ENCODE results near the gene ANKS6. TPM values are rescaled to one million over a fixed set of nuclear protein-coding genes. Genes with fewer than 3 reads are reported as not detected.
A peak's percentile ranks its signal among the peaks of the same experiment; 100 is the strongest.

Gene ANKS6
- total and polyA plus RNA-seq, 4 donors: 8.0 to 31.3 (median 19.8) TPM

GRCh38 chr9:98728500-98728899, 67.9 kb downstream of the ANKS6 start:
- peaks cover 6% of the 10 kb centered on the region for H3K36me3 ChIP-seq (ENCODE audit: control insufficient read depth, insufficient read depth, low read length)
- 93% methylated on average over 10 of the region's 11 CpGs for WGBS (ENCODE audit: insufficient coverage)
- no peaks in the 10 kb centered on the region for H3K27me3 ChIP-seq (ENCODE audit: control insufficient read depth, insufficient read depth, low read length)
- H3K4me1 ChIP-seq (ENCODE audit: control insufficient read depth, insufficient read depth, low read length): peaks cover 10% of the 10 kb centered on the region
- H3K9me3 ChIP-seq (ENCODE audit: control insufficient read depth, insufficient read depth, low read length): no peaks in the 10 kb centered on the region
- DNase-seq (ENCODE audit: low read depth in 4 of 6, low spot score in 6 of 6): no peak
- H3K4me3 ChIP-seq (ENCODE audit: low read depth, low read length): no peak overlapping the region
- H3K27ac ChIP-seq (ENCODE audit: low read depth, low read length): no peak overlapping the region

GRCh38 chr9:98727428-98727827, 68.9 kb downstream of the ANKS6 start:
- Histone ChIP-seq H3K4me1 (ENCODE audit: control insufficient read depth, insufficient read depth, low read length) (peaks cover 10% of the 10 kb centered on the region), H3K27me3 (ENCODE audit: control insufficient read depth, insufficient read depth, low read length) (no peaks in the 10 kb centered on the region), H3K36me3 (ENCODE audit: control insufficient read depth, insufficient read depth, low read length) (no peaks in the 10 kb centered on the region), H3K9me3 (ENCODE audit: control insufficient read depth, insufficient read depth, low read length) (no peaks in the 10 kb centered on the region), H3K4me3 (ENCODE audit: low read depth, low read length) (no peak overlapping the region), H3K27ac (ENCODE audit: low read depth, low read length) (no peak overlapping the region)
- WGBS (ENCODE audit: insufficient coverage): 63% methylated on average over 7 of the region's 7 CpGs
- peak in 1 of 6 donors; percentile 26 for DNase-seq (ENCODE audit: low read depth in 4 of 6, low spot score in 6 of 6)

GRCh38 chr9:98726735-98727134, 69.6 kb downstream of the ANKS6 start:
- WGBS (ENCODE audit: insufficient coverage): 26% methylated on average over 4 of the region's 5 CpGs
- no peaks in the 10 kb centered on the region for H3K9me3 ChIP-seq (ENCODE audit: control insufficient read depth, insufficient read depth, low read length)
- H3K4me3 ChIP-seq (ENCODE audit: low read depth, low read length): no peak overlapping the region
- no peak overlapping the region for H3K27ac ChIP-seq (ENCODE audit: low read depth, low read length)
- H3K4me1 ChIP-seq (ENCODE audit: control insufficient read depth, insufficient read depth, low read length): peaks cover 10% of the 10 kb centered on the region
- peak in 2 of 6 donors; percentile 63 to 89 for DNase-seq (ENCODE audit: low read depth in 4 of 6, low spot score in 6 of 6)
- H3K27me3 ChIP-seq (ENCODE audit: control insufficient read depth, insufficient read depth, low read length): no peaks in the 10 kb centered on the region
- H3K36me3 ChIP-seq (ENCODE audit: control insufficient read depth, insufficient read depth, low read length): no peaks in the 10 kb centered on the region

- Histone ChIP-seq H3K36me3 (ENCODE audit: control insufficient read depth, insufficient read depth, low read length) (no peaks in the 10 kb centered on the region), H3K4me3 (ENCODE audit: low read depth, low read length) (no peak overlapping the region), H3K9me3 (ENCODE audit: control insufficient read depth, insufficient read depth, low read length) (no peaks in the 10 kb centered on the region), H3K27me3 (ENCODE audit: control insufficient read depth, insufficient read depth, low read length) (no peaks in the 10 kb centered on the region), H3K4me1 (ENCODE audit: control insufficient read depth, insufficient read depth, low read length) (peaks cover 6% of the 10 kb centered on the region), H3K27ac (ENCODE audit: low read depth, low read length) (no peak overlapping the region)
- 94% methylated on average over 5 of the region's 5 CpGs for WGBS (ENCODE audit: insufficient coverage)
- DNase-seq (ENCODE audit: low read depth in 4 of 6, low spot score in 6 of 6): no peak
Measured at GRCh38 chr9:98724810-98725530, 71.4 kb downstream of the ANKS6 start.

GRCh38 chr9:98721643-98722042, 74.7 kb downstream of the ANKS6 start:
- Histone ChIP-seq H3K27ac (ENCODE audit: low read depth, low read length) (no peak overlapping the region), H3K4me3 (ENCODE audit: low read depth, low read length) (no peak overlapping the region), H3K27me3 (ENCODE audit: control insufficient read depth, insufficient read depth, low read length) (no peaks in the 10 kb centered on the region), H3K36me3 (ENCODE audit: control insufficient read depth, insufficient read depth, low read length) (no peaks in the 10 kb centered on the region), H3K4me1 (ENCODE audit: control insufficient read depth, insufficient read depth, low read length) (peaks cover 6% of the 10 kb centered on the region), H3K9me3 (ENCODE audit: control insufficient read depth, insufficient read depth, low read length) (no peaks in the 10 kb centered on the region)
- no peak for DNase-seq (ENCODE audit: low read depth in 4 of 6, low spot score in 6 of 6)
- WGBS (ENCODE audit: insufficient coverage): 94% methylated on average over 2 of the region's 2 CpGs

- 80% methylated on average over 1 of the region's 4 CpGs for WGBS (ENCODE audit: insufficient coverage)
- no peaks in the 10 kb centered on the region for H3K27me3 ChIP-seq (ENCODE audit: control insufficient read depth, insufficient read depth, low read length)
- no peaks in the 10 kb centered on the region for H3K36me3 ChIP-seq (ENCODE audit: control insufficient read depth, insufficient read depth, low read length)
- H3K9me3 ChIP-seq (ENCODE audit: control insufficient read depth, insufficient read depth, low read length): no peaks in the 10 kb centered on the region
- no peak overlapping the region for H3K4me3 ChIP-seq (ENCODE audit: low read depth, low read length)
- DNase-seq (ENCODE audit: low read depth in 4 of 6, low spot score in 6 of 6): no peak
- no peak overlapping the region for H3K27ac ChIP-seq (ENCODE audit: low read depth, low read length)
- H3K4me1 ChIP-seq (ENCODE audit: control insufficient read depth, insufficient read depth, low read length): peaks cover 2% of the 10 kb centered on the region
Measured at GRCh38 chr9:98720402-98720801, 76.0 kb downstream of the ANKS6 start.

- Histone ChIP-seq H3K4me3 (ENCODE audit: low read depth, low read length) (no peak overlapping the region), H3K4me1 (ENCODE audit: control insufficient read depth, insufficient read depth, low read length) (no peaks in the 10 kb centered on the region), H3K36me3 (ENCODE audit: control insufficient read depth, insufficient read depth, low read length) (no peaks in the 10 kb centered on the region), H3K27me3 (ENCODE audit: control insufficient read depth, insufficient read depth, low read length) (no peaks in the 10 kb centered on the region), H3K27ac (ENCODE audit: low read depth, low read length) (no peak overlapping the region), H3K9me3 (ENCODE audit: control insufficient read depth, insufficient read depth, low read length) (no peaks in the 10 kb centered on the region)
- DNase-seq (ENCODE audit: low read depth in 4 of 6, low spot score in 6 of 6): no peak
- WGBS (ENCODE audit: insufficient coverage): 75% methylated on average over 2 of the region's 2 CpGs
Measured at GRCh38 chr9:98719055-98719454, 77.3 kb downstream of the ANKS6 start.

GRCh38 chr9:98714833-98715232, 81.5 kb downstream of the ANKS6 start:
- no peak for DNase-seq (ENCODE audit: low read depth in 4 of 6, low spot score in 6 of 6)
- no CpG with 5 or more reads among the region's 1 CpG for WGBS (ENCODE audit: insufficient coverage)
- H3K27ac ChIP-seq (ENCODE audit: low read depth, low read length): no peak overlapping the region
- H3K27me3 ChIP-seq (ENCODE audit: control insufficient read depth, insufficient read depth, low read length): peaks cover 6% of the 10 kb centered on the region
- no peaks in the 10 kb centered on the region for H3K36me3 ChIP-seq (ENCODE audit: control insufficient read depth, insufficient read depth, low read length)
- no peaks in the 10 kb centered on the region for H3K9me3 ChIP-seq (ENCODE audit: control insufficient read depth, insufficient read depth, low read length)
- peaks cover under 1% of the 10 kb centered on the region for H3K4me1 ChIP-seq (ENCODE audit: control insufficient read depth, insufficient read depth, low read length)
- H3K4me3 ChIP-seq (ENCODE audit: low read depth, low read length): no peak overlapping the region

- Histone ChIP-seq H3K4me3 (ENCODE audit: low read depth, low read length) (no peak overlapping the region), H3K27ac (ENCODE audit: low read depth, low read length) (no peak overlapping the region), H3K36me3 (ENCODE audit: control insufficient read depth, insufficient read depth, low read length) (no peaks in the 10 kb centered on the region), H3K9me3 (ENCODE audit: control insufficient read depth, insufficient read depth, low read length) (no peaks in the 10 kb centered on the region), H3K4me1 (ENCODE audit: control insufficient read depth, insufficient read depth, low read length) (peaks cover 10% of the 10 kb centered on the region), H3K27me3 (ENCODE audit: control insufficient read depth, insufficient read depth, low read length) (peaks cover 13% of the 10 kb centered on the region)
- DNase-seq (ENCODE audit: low read depth in 4 of 6, low spot score in 6 of 6): no peak
Measured at GRCh38 chr9:98712987-98713386, 83.4 kb downstream of the ANKS6 start.

All from spinal cord (tissue), 10 donors.